HFFc6 (cell line): ENCODE results near the gene PAIP2. TPM values are rescaled to one million over a fixed set of nuclear protein-coding genes. Genes with fewer than 3 reads are reported as not detected.

Experiments used
- DNase-seq: peaks from one replicate; pipeline ENCODE4 v3.0.0-alpha.2; 2018
- H3K27ac Mint-ChIP-seq: 2 replicates; pipeline ENCODE4 v1.8.0; 2020; ENCODE audit warnings: mild to moderate bottlenecking, mixed read lengths
- H3K27me3 Mint-ChIP-seq: 2 replicates; pipeline ENCODE4 v1.8.0; 2021; ENCODE audit warnings: mild to moderate bottlenecking, moderate library complexity, mixed read lengths; ENCODE audit not compliant: insufficient read depth
- H3K36me3 Mint-ChIP-seq: 2 replicates; pipeline ENCODE4 v1.8.0; 2021; ENCODE audit warnings: low read depth, mixed read lengths
- H3K4me1 Mint-ChIP-seq: 2 replicates; pipeline ENCODE4 v1.8.0; 2020; ENCODE audit warnings: low read depth, mixed read lengths
- H3K4me3 Mint-ChIP-seq: 2 replicates; pipeline ENCODE4 v1.8.0; 2020; ENCODE audit warnings: mild to moderate bottlenecking, moderate library complexity, mixed read lengths
- H3K9me3 Mint-ChIP-seq: 2 replicates; pipeline ENCODE4 v1.8.0; 2020; ENCODE audit warnings: mild to moderate bottlenecking, mixed read lengths
- CTCF ChIP-seq: fragments of 200-600 bp; sonication (generic); IDR thresholded peaks from 2 replicates; pipeline ENCODE4 v1.5.0; 2021; ENCODE audit warnings: antibody characterized with exemption, mild to moderate bottlenecking
- total RNA-seq, 6 experiments: library from RNA; stranded (reverse); fragmentation: NEBNext Ultra II Directional; extraction: Animal tissue kit (Norgen Biotek cat#: 25700); gene quantifications; 2 replicates in 1 of 6; 3 replicates in 5 of 6; pipeline ENCODE4 v1.2.3, GENCODE V29; 2021

PAIP2 gene
- total RNA-seq, 6 experiments from 2014 or later, result 55.1 to 64.8 (median 59.8) TPM

GRCh38 chr5:139389701-139390638 lies 48.3 kb downstream of the PAIP2 start, which contains the start of gene MZB1:
MZB1 (minus strand) TSS chr5:139389913; CDS start chr5:139389856, 57 bp downstream.
- peak within 1 kb of the TSS; percentile 98 for H3K27ac Mint-ChIP-seq
- TF ChIP-seq CTCF, result no peak

GRCh38 chr5:139390639-139391569 lies 49.2 kb downstream of the PAIP2 start:
- no peak for DNase-seq
- TF ChIP-seq CTCF, result no peak
- Mint-ChIP-seq H3K36me3 (peaks cover 7% of the 10 kb centered on the region), H3K9me3 (peaks cover 5% of the 10 kb centered on the region; the same call in 1 of the 2 replicates), H3K27ac (peak overlapping the region; percentile 98), H3K27me3 (peaks cover 3% of the 10 kb centered on the region), H3K4me1 (peaks cover 27% of the 10 kb centered on the region), H3K4me3 (peak overlapping the region; percentile 82; the same call in 1 of the 2 replicates)

More at GRCh38 chr5:139389701-139390638, 48.3 kb downstream of the PAIP2 start, which contains the start of gene MZB1:
- DNase-seq, result no peak
- Mint-ChIP-seq H3K9me3 (peaks cover 5% of the 10 kb centered on the region; the same call in 1 of the 2 replicates), H3K36me3 (peaks cover 7% of the 10 kb centered on the region), H3K4me1 (peaks cover 36% of the 10 kb centered on the region), H3K4me3 (no peak within 1 kb of the TSS), H3K27me3 (peaks cover 3% of the 10 kb centered on the region)

GRCh38 chr5:139391570-139392323 lies 50.1 kb downstream of the PAIP2 start:
- no peak for TF ChIP-seq CTCF
- Mint-ChIP-seq H3K27ac (peak overlapping the region; percentile 98), H3K27me3 (peaks cover 5% of the 10 kb centered on the region), H3K4me3 (peak overlapping the region; percentile 82), H3K36me3 (peaks cover 7% of the 10 kb centered on the region), H3K4me1 (peaks cover 22% of the 10 kb centered on the region), H3K9me3 (peaks cover 5% of the 10 kb centered on the region; the same call in 1 of the 2 replicates)
- peak; percentile 58 for DNase-seq

GRCh38 chr5:139392324-139392677 lies 50.6 kb downstream of the PAIP2 start:
- TF ChIP-seq CTCF, result no peak
- Mint-ChIP-seq H3K4me3 (no peak overlapping the region), H3K9me3 (peaks cover 5% of the 10 kb centered on the region; the same call in 1 of the 2 replicates), H3K27me3 (peaks cover 5% of the 10 kb centered on the region), H3K27ac (no peak overlapping the region), H3K4me1 (peaks cover 22% of the 10 kb centered on the region), H3K36me3 (peaks cover 7% of the 10 kb centered on the region)
- no peak for DNase-seq
